PFSK-1 (cell line): ENCODE data around the gene LCN10.

Experiments used
- SIN3A ChIP-seq: IDR thresholded peaks from 2 replicates; pipeline ENCODE4 v1.6.1; 2012; ENCODE audit warnings: mild to moderate bottlenecking, low read length, moderate library complexity, borderline replicate concordance; ENCODE audit not compliant: insufficient read depth
- TAF1 ChIP-seq: IDR thresholded peaks from 2 replicates; pipeline ENCODE4 v1.6.1; 2012; ENCODE audit warnings: low read length, control low read depth, borderline replicate concordance; ENCODE audit not compliant: insufficient read depth

- TF ChIP-seq SIN3A (no peak), TAF1 (no peak)
These were observed 10.1 kb downstream of the LCN10 start for GRCh38 chr9:136732444-136733178.
